Breast epithelium (tissue), 3 donors: ENCODE results near the gene UBE2U.

ENCODE experiments used
- POLR2A ChIP-seq: fragments of 450-650 bp; IDR thresholded peaks from one replicate; pipeline ENCODE4 v1.6.1; 2016; ENCODE audit warnings: antibody characterized with exemption, mild to moderate bottlenecking, moderate library complexity
- POLR2AphosphoS5 ChIP-seq, 3 donors: sonication (generic); formaldehyde crosslinking; IDR thresholded peaks; one replicate each; pipeline ENCODE4 v1.6.1; 2017; ENCODE audit warnings: antibody characterized with exemption in 3 of 3
- TF ChIP-seq, protein P1 (sequence below), 3 donors: fragments of 450-650 bp; IDR thresholded peaks; one replicate each; pipeline ENCODE4 v1.5.1; 2016 to 2017; ENCODE audit warnings: antibody characterized with exemption in 3 of 3, mild to moderate bottlenecking in 3 of 3, moderate library complexity in 3 of 3

DNA sequence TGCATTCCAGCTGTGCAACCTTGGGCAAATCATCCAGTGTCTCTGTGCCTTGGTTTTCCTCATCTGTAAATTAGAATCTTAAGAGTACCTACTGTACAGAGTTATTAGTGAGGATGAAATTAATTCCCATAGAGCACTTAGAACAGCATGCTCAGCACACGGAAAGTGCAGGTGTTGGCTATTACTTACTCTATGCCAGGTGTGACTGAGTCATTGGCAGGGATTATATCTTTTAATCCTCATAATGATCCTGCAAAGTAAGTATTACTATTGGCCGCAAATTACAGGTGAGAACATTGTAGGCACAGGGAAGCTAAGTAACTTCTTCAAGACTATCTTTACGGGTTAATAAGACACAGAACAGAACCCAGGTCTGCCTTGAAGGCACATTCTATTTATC is 6.3 kb upstream of the UBE2U start:
- TF ChIP-seq, protein P1, sequence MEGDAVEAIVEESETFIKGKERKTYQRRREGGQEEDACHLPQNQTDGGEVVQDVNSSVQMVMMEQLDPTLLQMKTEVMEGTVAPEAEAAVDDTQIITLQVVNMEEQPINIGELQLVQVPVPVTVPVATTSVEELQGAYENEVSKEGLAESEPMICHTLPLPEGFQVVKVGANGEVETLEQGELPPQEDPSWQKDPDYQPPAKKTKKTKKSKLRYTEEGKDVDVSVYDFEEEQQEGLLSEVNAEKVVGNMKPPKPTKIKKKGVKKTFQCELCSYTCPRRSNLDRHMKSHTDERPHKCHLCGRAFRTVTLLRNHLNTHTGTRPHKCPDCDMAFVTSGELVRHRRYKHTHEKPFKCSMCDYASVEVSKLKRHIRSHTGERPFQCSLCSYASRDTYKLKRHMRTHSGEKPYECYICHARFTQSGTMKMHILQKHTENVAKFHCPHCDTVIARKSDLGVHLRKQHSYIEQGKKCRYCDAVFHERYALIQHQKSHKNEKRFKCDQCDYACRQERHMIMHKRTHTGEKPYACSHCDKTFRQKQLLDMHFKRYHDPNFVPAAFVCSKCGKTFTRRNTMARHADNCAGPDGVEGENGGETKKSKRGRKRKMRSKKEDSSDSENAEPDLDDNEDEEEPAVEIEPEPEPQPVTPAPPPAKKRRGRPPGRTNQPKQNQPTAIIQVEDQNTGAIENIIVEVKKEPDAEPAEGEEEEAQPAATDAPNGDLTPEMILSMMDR (IDR thresholded peaks at IDR 0.05) = no peak
- TF ChIP-seq POLR2A = no peak
- TF ChIP-seq POLR2AphosphoS5 (IDR thresholded peaks at IDR 0.05) = no peak
